Skeletal muscle cell (primary cell): ENCODE results near the gene KATNAL1.
A peak's percentile ranks its signal among the peaks of the same experiment; 100 is the strongest.

ENCODE experiments used
- DNase-seq: peaks from one replicate; pipeline ENCODE4 v3.0.0-alpha.2; 2010; ENCODE audit warnings: low read depth
- H3K4me3 ChIP-seq: 2 replicates; pipeline ENCODE4 v1.5.1; 2011; ENCODE audit warnings: low read depth, mild to moderate bottlenecking, control low read depth, low read length, moderate library complexity

The KATNAL1 gene

DNA sequence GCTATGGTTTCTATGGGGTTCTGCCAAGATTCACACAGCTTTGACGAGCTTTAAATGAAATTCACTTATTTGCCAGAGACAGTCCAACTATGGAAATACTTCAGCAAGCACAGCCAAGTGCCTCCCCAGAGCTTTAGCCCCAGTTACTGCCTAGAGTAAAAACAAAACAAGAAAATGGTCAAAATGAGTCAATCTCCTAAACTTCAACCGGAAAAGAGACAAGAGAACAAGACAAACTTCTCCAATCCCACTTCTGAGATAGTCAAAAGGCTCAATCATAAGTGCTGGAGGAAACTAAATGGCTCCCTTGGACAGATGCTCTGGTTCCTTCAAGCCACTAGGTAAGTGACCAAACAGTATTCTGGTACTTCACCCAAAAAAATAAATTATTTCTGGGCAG, 65.8 kb downstream of the KATNAL1 start:
- no peak overlapping the region for H3K4me3 ChIP-seq
- DNase-seq = peak; percentile 30

- no peak overlapping the region for H3K4me3 ChIP-seq
- no peak for DNase-seq
Observed at GRCh38 chr13:30240608-30241007, 66.7 kb downstream of the KATNAL1 start.

DNA sequence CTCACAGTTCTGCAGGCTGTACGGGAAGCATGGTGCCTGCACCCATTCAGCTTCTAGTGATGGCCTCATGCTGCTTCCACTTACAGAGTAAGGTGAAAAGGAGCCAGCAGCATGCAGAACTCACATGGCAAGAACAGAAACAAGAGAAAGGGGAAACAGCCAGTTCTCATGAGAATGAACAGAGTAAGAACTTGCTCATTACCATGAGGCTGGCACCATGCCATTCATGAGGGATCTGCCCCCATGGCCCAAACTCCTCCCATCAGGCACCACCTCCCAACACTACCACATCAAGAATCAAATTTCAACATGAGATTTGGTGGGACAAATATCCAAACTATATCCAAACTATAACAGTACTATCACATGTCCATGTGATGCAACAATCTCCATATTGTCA, 72.1 kb downstream of the KATNAL1 start:
- H3K4me3 ChIP-seq = no peak overlapping the region
- no peak for DNase-seq

GRCh38 chr13:30234619-30235162, 72.7 kb downstream of the KATNAL1 start:
- no peak overlapping the region for H3K4me3 ChIP-seq
- no peak for DNase-seq

DNA sequence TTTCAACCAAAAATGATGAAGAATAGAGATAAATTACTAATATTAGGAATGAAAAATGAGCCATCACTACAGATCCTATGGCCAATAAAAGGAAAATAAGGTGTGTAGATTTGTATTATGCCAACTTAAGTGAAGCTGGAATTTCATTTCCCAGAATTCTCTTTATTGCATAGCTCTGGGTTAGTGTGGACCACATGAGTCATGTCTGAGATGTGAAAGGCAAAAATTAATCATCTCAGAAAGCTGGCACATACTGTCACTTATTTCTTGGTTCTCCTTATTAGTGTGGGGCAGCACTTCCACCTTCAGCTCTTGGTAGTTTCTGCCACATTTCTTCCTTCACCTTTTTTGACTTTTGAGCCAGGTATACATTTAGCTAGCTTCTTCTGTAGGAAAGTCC, 82.6 kb downstream of the KATNAL1 start:
- no peak for DNase-seq
- no peak overlapping the region for H3K4me3 ChIP-seq

- DNase-seq = no peak
- H3K4me3 ChIP-seq = no peak overlapping the region
Observed at GRCh38 chr13:30222254-30222653, 85.1 kb downstream of the KATNAL1 start.

- no peak overlapping the region for H3K4me3 ChIP-seq
- DNase-seq = no peak
Observed at GRCh38 chr13:30216111-30216510, 91.2 kb downstream of the KATNAL1 start.

- H3K4me3 ChIP-seq = no peak overlapping the region
- no peak for DNase-seq
Observed at GRCh38 chr13:30212256-30212655, 95.1 kb downstream of the KATNAL1 start.

DNA sequence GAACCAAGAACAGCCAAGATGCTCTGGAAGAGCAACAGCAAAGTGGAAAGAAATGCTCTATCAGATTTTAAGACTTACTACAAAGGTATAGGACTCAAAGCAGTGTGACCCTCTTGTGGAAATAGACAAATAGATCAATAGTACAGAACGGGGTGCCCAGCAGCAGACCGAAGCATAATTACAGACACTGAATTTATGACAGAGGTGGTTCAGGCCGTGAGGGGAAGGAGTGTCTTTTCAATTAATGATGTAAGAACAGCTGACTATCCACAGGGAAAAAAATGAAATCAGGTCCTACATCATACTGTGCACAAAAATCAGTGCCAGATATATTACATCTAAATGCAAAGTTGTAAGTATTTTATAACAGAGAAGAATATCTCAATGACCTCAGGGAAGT, 95.6 kb downstream of the KATNAL1 start:
- H3K4me3 ChIP-seq = no peak overlapping the region
- no peak for DNase-seq

DNA sequence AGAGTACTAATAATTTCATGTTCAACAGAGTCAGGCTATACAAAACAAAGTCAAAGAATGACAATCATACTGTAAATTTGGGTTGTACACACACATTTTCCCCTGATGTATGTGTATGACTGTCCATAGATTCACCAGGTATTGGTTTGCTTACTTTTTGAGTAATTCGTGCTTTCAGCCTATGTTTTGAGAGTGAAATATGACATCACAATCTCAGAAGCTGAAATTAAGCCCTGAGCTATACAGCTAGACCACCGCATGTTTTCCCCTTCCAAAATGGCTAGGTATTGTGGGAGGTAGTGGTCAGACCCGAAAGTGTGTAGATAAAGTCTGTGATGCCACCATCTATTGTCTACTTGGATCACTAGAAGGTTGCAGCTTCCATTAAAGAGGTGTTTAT, 102.8 kb downstream of the KATNAL1 start:
- no peak overlapping the region for H3K4me3 ChIP-seq
- no peak for DNase-seq

DNA sequence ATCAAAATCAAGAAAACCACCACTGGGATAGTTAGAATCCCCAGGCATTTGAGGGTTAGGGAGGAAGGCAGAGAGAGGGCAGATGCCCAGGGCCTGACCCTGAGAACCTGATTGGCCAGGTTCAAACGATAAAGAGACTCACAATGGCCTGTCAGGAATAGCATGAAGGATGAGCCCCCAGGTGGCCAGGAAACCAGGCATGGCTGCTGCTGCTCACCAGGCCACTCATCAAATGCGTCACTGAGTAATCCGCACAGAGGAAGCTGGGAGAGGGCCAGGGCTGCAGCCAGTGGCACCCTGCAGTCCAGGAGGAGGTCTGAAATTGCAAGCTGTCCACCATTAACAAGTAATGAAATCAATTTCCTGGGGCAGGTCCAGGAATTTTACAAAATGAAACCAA, 111.3 kb downstream of the KATNAL1 start:
- no peak overlapping the region for H3K4me3 ChIP-seq
- no peak for DNase-seq

GRCh38 chr13:30194906-30195305, 112.4 kb downstream of the KATNAL1 start:
- no peak for DNase-seq
- no peak overlapping the region for H3K4me3 ChIP-seq

GRCh38 chr13:30193279-30194234, 113.8 kb downstream of the KATNAL1 start:
- no peak overlapping the region for H3K4me3 ChIP-seq
- DNase-seq = no peak

DNA sequence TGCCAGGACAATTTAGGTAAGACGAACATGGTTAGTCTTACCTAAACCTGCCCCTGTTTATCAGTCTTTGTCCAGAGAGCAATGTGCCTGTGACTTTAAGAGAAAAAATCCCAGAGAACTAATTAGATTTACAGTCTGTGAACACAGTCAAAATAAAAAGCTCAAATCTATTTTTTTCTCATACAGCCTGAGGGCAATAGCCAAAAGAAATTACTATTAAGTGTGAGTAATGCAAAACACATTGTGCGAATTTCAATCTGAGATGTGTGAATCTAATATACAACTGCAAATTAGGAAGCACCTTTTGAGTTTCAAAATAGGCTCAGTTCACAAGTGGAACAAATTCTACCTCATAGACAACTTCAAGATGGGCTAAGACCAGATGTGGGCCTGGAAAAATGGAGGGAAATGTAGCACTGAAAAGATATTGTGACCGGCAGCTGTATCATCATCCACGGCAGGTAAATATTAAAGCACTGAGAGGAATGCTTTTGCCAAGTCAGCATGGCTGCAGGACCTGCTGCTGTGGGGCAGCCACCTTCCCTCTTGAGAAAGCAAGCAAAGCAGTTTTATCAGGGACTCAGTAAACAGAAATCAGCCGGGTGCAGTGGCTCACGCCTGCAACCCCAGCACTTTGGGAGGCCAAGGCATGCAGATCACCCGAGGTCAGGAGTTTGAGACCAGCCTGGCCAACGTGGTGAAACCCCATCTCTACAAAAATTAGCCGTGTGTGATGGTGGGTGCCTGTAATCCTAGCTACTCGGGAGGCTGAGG, 114.8 kb downstream of the KATNAL1 start:
- no peak overlapping the region for H3K4me3 ChIP-seq
- no peak for DNase-seq

DNA sequence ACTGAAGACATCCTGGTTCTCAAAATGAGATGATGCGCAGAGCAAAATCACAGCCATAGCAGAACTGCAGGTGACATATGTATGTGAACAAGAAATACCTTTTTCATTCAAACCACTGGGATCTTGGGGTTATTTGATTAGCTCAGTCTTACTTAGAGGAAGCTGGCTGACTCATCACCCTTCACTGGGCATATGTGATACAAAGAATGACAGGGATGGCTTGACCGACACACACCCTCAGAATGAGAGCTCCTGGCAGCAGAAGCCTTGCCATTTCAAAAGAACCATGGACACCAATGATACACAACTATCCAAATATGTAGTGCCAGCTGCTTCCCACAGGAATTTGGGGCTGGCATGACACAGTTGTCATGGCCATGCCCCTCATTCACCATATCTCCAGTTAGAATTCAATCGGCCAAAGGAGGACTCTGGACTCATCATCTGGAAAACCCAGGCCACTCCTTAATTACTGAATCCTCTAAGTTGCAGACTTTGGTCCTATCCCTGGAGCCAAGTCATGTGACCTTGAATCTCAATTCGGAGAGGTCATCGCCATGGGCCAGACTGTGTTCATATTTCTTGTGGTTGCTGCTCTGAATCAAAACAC, 115.8 kb downstream of the KATNAL1 start:
- no peak for DNase-seq
- H3K4me3 ChIP-seq = no peak overlapping the region

DNA sequence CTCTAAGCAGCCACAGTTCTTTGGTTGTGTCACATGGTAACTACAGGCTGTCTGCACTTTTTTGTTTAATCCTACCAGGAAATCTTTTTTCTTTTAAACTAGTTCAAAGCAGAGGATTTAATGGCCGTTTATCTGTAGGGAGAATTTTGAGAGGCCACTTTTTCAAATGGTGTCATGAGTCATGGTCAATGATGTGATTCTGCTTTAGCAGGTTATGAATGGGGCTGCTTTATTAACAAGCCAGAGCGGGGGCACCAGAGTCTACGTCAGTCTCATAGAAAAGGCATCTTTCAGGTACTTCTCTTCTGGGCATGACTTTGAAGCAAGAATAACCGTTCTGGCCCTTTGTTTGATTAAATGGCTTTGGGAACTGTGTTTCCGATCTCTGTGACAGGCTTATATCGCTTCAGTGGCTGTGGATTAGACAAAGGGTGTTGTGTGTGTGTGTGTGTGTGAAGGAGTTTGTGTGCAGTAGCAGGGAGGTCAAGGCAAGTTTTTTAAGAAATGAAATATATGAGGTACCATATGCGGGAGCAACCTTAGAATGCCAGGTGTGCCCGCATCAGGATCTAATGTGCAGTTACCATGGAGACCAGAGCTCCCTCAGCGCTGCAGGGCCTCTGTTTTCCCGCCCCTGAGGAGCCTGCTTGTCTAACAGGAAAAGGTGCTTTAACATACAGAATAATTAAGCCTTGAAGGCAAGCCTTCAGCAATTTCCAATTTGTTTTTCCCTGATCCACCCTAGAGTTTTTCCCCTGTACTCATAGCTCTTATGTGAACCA, 120.5 kb downstream of the KATNAL1 start:
- no peak overlapping the region for H3K4me3 ChIP-seq
- no peak for DNase-seq

DNA sequence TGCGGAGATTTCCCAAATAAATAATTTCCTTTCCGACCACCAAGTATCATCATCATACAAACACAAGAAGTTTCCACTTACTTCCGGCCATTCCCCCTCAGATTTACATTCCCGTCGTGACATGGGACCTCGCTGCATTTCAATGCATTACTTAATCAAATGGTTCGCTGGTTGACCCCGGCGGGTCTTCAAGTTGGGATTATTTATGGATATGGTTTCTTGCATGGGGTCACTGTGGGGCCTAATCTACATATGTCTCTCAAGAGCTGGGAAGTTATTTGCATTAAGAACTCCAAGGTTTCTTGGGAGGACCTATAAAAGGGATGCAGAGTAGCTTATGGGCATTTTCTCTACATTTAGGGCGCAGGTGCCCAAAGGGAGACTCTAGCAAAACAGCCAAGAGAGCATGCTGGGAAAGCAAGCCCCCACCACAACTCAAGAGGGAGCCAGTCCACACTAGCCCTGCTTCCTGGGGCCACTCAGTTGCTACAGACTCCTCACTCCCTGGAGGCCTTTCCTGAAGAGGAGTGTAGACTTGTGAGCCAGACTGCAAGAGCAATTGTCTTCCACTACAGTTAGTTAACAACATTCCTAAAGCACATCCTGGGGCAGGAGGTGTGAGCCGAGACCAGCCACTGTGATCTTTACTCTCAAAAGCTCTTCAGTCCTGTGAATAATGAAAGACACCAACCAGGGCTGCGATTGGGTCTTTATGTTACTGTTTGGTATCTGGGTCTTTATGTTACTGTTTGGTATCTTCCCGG, 125.3 kb downstream of the KATNAL1 start:
- no peak overlapping the region for H3K4me3 ChIP-seq

DNA sequence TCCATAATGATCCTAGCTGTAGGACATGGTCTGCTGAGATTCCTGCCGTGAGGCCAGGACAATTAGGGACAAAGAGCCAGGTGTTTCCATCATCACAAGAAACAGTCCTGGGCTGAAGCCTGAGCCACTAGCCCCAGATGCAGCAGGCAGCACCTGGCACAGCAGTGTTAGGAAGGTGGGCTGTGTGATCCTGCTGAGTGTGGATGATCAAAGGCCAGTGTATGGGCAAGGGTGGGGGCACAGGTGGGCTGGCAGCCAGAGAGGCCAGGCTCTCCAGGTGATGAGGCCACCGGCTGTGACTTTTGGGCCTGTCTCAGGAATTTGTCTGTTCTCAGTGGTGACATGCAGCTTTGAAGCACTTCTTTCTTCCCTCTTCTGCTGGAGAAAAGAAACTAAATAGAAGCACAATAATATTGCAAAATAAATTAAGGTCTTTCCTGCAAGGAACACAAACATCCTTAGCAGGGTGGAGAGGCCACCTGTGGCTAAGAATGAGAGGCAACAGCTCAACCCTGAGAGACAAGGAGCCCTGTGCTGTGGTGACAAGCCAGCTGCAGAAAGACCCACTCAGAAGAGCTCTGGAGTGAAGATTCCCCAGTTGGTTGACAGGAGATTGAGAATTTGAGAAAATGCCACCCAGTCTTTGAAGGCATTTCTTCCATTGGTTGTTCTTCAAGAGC, 127.6 kb downstream of the KATNAL1 start:
- no peak for DNase-seq

More for the DNA sequence above, 125.3 kb downstream of the KATNAL1 start:
- no peak for DNase-seq

More for the DNA sequence above, 127.6 kb downstream of the KATNAL1 start:
- H3K4me3 ChIP-seq = no peak overlapping the region
